ENCODE measurements around the gene SLC44A5. TPM values are rescaled to one million over a fixed set of nuclear protein-coding genes. Genes with fewer than 3 reads are reported as not detected.

SLC44A5 gene
- total RNA-seq, 4 donors from 2014 or later: 1.1 to 17.7 (median 5.8) TPM

- Histone ChIP-seq H3K27ac (no peak overlapping the region), H3K4me1 (no peaks in the 10 kb centered on the region), H3K36me3 (no peaks in the 10 kb centered on the region), H3K27me3 (no peaks in the 10 kb centered on the region), H3K4me3 (no peak overlapping the region), H3K9me3 (no peaks in the 10 kb centered on the region)
- 60% methylated on average over 6 of the region's 6 CpGs for WGBS
- TF ChIP-seq EP300 (IDR thresholded peaks at IDR 0.05): no peak
- TF ChIP-seq POLR2A (IDR thresholded peaks at IDR 0.05): no peak
- TF ChIP-seq, protein P1, sequence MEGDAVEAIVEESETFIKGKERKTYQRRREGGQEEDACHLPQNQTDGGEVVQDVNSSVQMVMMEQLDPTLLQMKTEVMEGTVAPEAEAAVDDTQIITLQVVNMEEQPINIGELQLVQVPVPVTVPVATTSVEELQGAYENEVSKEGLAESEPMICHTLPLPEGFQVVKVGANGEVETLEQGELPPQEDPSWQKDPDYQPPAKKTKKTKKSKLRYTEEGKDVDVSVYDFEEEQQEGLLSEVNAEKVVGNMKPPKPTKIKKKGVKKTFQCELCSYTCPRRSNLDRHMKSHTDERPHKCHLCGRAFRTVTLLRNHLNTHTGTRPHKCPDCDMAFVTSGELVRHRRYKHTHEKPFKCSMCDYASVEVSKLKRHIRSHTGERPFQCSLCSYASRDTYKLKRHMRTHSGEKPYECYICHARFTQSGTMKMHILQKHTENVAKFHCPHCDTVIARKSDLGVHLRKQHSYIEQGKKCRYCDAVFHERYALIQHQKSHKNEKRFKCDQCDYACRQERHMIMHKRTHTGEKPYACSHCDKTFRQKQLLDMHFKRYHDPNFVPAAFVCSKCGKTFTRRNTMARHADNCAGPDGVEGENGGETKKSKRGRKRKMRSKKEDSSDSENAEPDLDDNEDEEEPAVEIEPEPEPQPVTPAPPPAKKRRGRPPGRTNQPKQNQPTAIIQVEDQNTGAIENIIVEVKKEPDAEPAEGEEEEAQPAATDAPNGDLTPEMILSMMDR (IDR thresholded peaks at IDR 0.05): no peak
- no peak for TF ChIP-seq POLR2AphosphoS5 (IDR thresholded peaks at IDR 0.05)
- DNase-seq (ENCODE audit: low spot score in 2 of 2): no peak
Measured at GRCh38 chr1:75539230-75540116, 71.4 kb downstream of the SLC44A5 start.

GRCh38 chr1:75533085-75533484 lies 77.8 kb downstream of the SLC44A5 start:
- Histone ChIP-seq H3K4me3 (no peak overlapping the region), H3K9me3 (no peaks in the 10 kb centered on the region), H3K27ac (no peak overlapping the region), H3K36me3 (no peaks in the 10 kb centered on the region), H3K27me3 (no peaks in the 10 kb centered on the region), H3K4me1 (no peaks in the 10 kb centered on the region)
- DNase-seq (ENCODE audit: low spot score in 2 of 2): no peak
- 58% methylated on average over 2 of the region's 2 CpGs for WGBS
- TF ChIP-seq, protein P1 (IDR thresholded peaks at IDR 0.05): no peak
- TF ChIP-seq EP300 (IDR thresholded peaks at IDR 0.05) (no peak), POLR2AphosphoS5 (IDR thresholded peaks at IDR 0.05) (no peak), POLR2A (IDR thresholded peaks at IDR 0.05) (no peak)

- Histone ChIP-seq H3K27me3 (no peaks in the 10 kb centered on the region), H3K4me3 (no peak overlapping the region), H3K27ac (no peak overlapping the region), H3K4me1 (no peaks in the 10 kb centered on the region), H3K36me3 (no peaks in the 10 kb centered on the region), H3K9me3 (no peaks in the 10 kb centered on the region)
- TF ChIP-seq, protein P1 (IDR thresholded peaks at IDR 0.05): no peak
- TF ChIP-seq POLR2AphosphoS5 (IDR thresholded peaks at IDR 0.05) (no peak), EP300 (IDR thresholded peaks at IDR 0.05) (no peak), POLR2A (IDR thresholded peaks at IDR 0.05) (no peak)
- no peak for DNase-seq (ENCODE audit: low spot score in 2 of 2)
- WGBS: 64% methylated on average over 2 of the region's 2 CpGs
Measured at GRCh38 chr1:75531570-75531969, 79.3 kb downstream of the SLC44A5 start.

DNA sequence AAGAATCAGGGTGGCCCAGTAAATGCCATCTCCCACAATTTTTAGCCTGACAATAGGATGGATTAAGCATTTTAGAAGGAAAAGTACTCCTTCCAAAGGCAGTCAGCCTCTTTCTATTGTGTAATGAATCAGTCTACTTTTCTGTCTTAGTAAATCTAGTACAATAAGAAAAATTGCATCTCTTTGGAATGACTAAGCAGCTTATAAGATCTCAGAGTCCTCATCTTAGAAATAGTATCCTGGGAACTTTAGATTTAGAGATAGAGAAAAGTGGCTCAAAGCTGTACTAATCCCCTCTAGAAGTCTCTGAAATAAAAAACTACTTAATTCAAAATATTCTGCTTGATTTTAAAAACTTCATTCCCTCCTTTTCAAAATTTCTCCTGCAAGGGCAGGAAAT lies 81.4 kb downstream of the SLC44A5 start:
- Histone ChIP-seq H3K9me3 (no peaks in the 10 kb centered on the region), H3K4me1 (no peaks in the 10 kb centered on the region), H3K4me3 (no peak overlapping the region), H3K36me3 (no peaks in the 10 kb centered on the region), H3K27ac (no peak overlapping the region), H3K27me3 (no peaks in the 10 kb centered on the region)
- TF ChIP-seq, protein P1 (IDR thresholded peaks at IDR 0.05): no peak
- TF ChIP-seq POLR2A (IDR thresholded peaks at IDR 0.05) (no peak), POLR2AphosphoS5 (IDR thresholded peaks at IDR 0.05) (no peak), EP300 (IDR thresholded peaks at IDR 0.05) (no peak)
- DNase-seq (ENCODE audit: low spot score in 2 of 2): no peak

DNA sequence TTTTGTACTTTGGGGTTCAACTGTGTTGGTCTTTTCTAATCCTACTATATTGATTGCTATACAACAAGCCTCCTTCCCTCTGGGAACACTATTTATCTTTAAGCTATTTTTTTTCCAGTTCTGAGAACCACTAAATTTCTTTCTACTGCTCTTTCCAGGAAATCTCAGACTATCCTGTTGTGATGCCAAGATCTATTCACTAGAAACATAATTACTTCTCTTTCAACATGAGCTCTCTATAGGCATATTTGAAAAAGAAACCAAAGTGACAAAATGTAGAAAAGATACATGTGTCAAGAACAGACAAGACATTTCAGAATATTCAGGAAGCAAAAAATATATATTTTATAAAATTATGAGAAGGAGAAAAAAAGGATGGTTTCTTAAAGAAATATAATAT lies 82.9 kb downstream of the SLC44A5 start:
- H3K27me3 ChIP-seq: no peaks in the 10 kb centered on the region

More for the DNA sequence above, 82.9 kb downstream of the SLC44A5 start:
- Histone ChIP-seq H3K4me3 (no peak overlapping the region), H3K4me1 (no peaks in the 10 kb centered on the region), H3K36me3 (no peaks in the 10 kb centered on the region), H3K27ac (no peak overlapping the region), H3K9me3 (no peaks in the 10 kb centered on the region)
- TF ChIP-seq, protein P1 (IDR thresholded peaks at IDR 0.05): no peak
- no peak for TF ChIP-seq EP300 (IDR thresholded peaks at IDR 0.05)
- TF ChIP-seq POLR2A (IDR thresholded peaks at IDR 0.05): no peak
- TF ChIP-seq POLR2AphosphoS5 (IDR thresholded peaks at IDR 0.05): no peak
- DNase-seq (ENCODE audit: low spot score in 2 of 2): no peak

Measured in suprapubic skin (tissue), 4 donors.